OCI-LY1 (cell line): Measurements from ENCODE around the gene ABCG8.

Source experiments
- H2AFZ ChIP-seq: fragments of 200-600 bp; sonication (generic), shearing (Covaris generic); 2 replicates; pipeline ENCODE4 v1.6.0; 2014; ENCODE audit warnings: antibody characterized with exemption, mild to moderate bottlenecking, low read length
- H3F3A ChIP-seq: fragments of 200-600 bp; sonication (generic), shearing (Covaris generic); 2 replicates; pipeline ENCODE4 v1.6.0; 2014; ENCODE audit warnings: mild to moderate bottlenecking, antibody characterized with exemption, low read length, moderate library complexity; ENCODE audit not compliant: insufficient read depth
- H3K27ac ChIP-seq: fragments of 200-600 bp; sonication (generic); 2 replicates; pipeline ENCODE4 v1.5.1; 2014; ENCODE audit warnings: low read length, mixed run types, mild to moderate bottlenecking, low read depth; ENCODE audit not compliant: poor library complexity, severe bottlenecking
- H3K27me3 ChIP-seq: fragments of 200-600 bp; sonication (generic); 2 replicates; pipeline ENCODE4 v1.6.0; 2014; ENCODE audit warnings: antibody characterized with exemption, mild to moderate bottlenecking, low read length, moderate library complexity; ENCODE audit not compliant: insufficient read depth
- H3K36me3 ChIP-seq: fragments of 200-600 bp; sonication (generic); 2 replicates; pipeline ENCODE4 v1.6.1; 2014; ENCODE audit warnings: mild to moderate bottlenecking, antibody characterized with exemption, low read length, moderate library complexity, mixed read lengths; ENCODE audit not compliant: insufficient read depth
- H3K4me1 ChIP-seq: fragments of 200-600 bp; sonication (generic); 2 replicates; pipeline ENCODE4 v1.5.1; 2014; ENCODE audit warnings: mild to moderate bottlenecking, low read length, moderate library complexity; ENCODE audit not compliant: insufficient read depth, severe bottlenecking
- H3K4me2 ChIP-seq: fragments of 200-600 bp; sonication (generic), shearing (Covaris generic); 2 replicates; pipeline ENCODE4 v1.6.1; 2014; ENCODE audit warnings: low read length
- H3K4me3 ChIP-seq: fragments of 200-600 bp; sonication (generic); 2 replicates; pipeline ENCODE4 v1.5.1; 2014; ENCODE audit warnings: low read length, low read depth, mild to moderate bottlenecking, mixed read lengths; ENCODE audit not compliant: poor library complexity, severe bottlenecking
- H3K79me2 ChIP-seq: fragments of 200-600 bp; shearing (Covaris generic); 2 replicates; pipeline ENCODE4 v1.6.1; 2016; ENCODE audit warnings: mixed run types, low read length, mixed read lengths; ENCODE audit not compliant: insufficient read depth
- H3K9ac ChIP-seq: fragments of 200-600 bp; sonication (generic), shearing (Covaris generic); 2 replicates; pipeline ENCODE4 v1.6.1; 2014; ENCODE audit warnings: mild to moderate bottlenecking, low read length, mixed read lengths
- H3K9me2 ChIP-seq: fragments of 200-600 bp; sonication (generic), shearing (Covaris generic); 2 replicates; pipeline ENCODE4 v1.6.1; 2014; ENCODE audit warnings: low read depth, mild to moderate bottlenecking, low read length, mixed read lengths
- H3K9me3 ChIP-seq: fragments of 200-600 bp; shearing (Covaris generic); 2 replicates; pipeline ENCODE4 v1.6.1; 2014; ENCODE audit warnings: low read length, mixed read lengths
- H4K20me1 ChIP-seq: fragments of 200-600 bp; sonication (generic), shearing (Covaris generic); 2 replicates; pipeline ENCODE4 v1.6.0; 2016; ENCODE audit warnings: mild to moderate bottlenecking, low read length; ENCODE audit not compliant: insufficient read depth
- EZH2 ChIP-seq: fragments of 200-600 bp; sonication (generic), shearing (Covaris generic); IDR thresholded peaks from 2 replicates; pipeline ENCODE4 v1.8.0; 2017; ENCODE audit warnings: borderline replicate concordance, mixed run types, mild to moderate bottlenecking, antibody characterized with exemption, low read length, moderate library complexity, mixed read lengths
- TF ChIP-seq, protein P1 (sequence below): fragments of 200-600 bp; sonication (generic), shearing (Covaris generic); IDR thresholded peaks from 2 replicates; pipeline ENCODE4 v1.5.1; 2017; ENCODE audit warnings: mild to moderate bottlenecking, antibody characterized with exemption, low read length, moderate library complexity, mixed read lengths

The ABCG8 gene

DNA sequence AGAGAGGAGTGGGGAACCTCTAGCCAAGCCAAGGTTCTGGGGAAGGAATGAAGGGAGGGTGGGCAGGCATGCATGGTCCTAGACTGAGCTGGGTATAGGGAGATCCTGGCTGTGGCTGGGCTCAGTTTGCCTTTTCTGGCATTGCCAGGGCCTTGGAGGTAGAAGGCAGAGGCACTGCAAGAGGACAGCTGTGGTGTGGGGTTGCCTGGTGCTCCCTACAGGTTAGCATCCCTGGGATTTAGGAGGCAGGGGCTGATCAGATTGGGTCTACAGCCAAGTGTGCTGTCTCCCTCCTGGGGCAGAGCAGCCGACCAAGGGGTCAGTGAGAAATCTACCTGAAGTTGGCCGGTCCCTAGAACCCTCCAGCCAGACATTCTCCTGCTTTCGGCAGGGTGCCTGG lies 15.9 kb downstream of the ABCG8 start:
- H3K9me2 ChIP-seq: no peaks in the 10 kb centered on the region
- no peaks in the 10 kb centered on the region for H3K36me3 ChIP-seq
- H3K9ac ChIP-seq: no peak overlapping the region
- H4K20me1 ChIP-seq: no peaks in the 10 kb centered on the region
- no peak overlapping the region for H3K4me3 ChIP-seq
- H3F3A ChIP-seq: no peaks in the 10 kb centered on the region
- no peak overlapping the region for H3K4me2 ChIP-seq
- H3K27me3 ChIP-seq: 0 out of 2 replicates have a peak, but pooled peaks cover 4% of the 10 kb centered on the region
- H3K79me2 ChIP-seq: no peaks in the 10 kb centered on the region
- no peaks in the 10 kb centered on the region for H3K4me1 ChIP-seq
- H2AFZ ChIP-seq: no peak overlapping the region
- TF ChIP-seq, protein P1, sequence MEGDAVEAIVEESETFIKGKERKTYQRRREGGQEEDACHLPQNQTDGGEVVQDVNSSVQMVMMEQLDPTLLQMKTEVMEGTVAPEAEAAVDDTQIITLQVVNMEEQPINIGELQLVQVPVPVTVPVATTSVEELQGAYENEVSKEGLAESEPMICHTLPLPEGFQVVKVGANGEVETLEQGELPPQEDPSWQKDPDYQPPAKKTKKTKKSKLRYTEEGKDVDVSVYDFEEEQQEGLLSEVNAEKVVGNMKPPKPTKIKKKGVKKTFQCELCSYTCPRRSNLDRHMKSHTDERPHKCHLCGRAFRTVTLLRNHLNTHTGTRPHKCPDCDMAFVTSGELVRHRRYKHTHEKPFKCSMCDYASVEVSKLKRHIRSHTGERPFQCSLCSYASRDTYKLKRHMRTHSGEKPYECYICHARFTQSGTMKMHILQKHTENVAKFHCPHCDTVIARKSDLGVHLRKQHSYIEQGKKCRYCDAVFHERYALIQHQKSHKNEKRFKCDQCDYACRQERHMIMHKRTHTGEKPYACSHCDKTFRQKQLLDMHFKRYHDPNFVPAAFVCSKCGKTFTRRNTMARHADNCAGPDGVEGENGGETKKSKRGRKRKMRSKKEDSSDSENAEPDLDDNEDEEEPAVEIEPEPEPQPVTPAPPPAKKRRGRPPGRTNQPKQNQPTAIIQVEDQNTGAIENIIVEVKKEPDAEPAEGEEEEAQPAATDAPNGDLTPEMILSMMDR: no peak
- TF ChIP-seq EZH2: no peak
- H3K9me3 ChIP-seq: no peaks in the 10 kb centered on the region
- no peak overlapping the region for H3K27ac ChIP-seq

DNA sequence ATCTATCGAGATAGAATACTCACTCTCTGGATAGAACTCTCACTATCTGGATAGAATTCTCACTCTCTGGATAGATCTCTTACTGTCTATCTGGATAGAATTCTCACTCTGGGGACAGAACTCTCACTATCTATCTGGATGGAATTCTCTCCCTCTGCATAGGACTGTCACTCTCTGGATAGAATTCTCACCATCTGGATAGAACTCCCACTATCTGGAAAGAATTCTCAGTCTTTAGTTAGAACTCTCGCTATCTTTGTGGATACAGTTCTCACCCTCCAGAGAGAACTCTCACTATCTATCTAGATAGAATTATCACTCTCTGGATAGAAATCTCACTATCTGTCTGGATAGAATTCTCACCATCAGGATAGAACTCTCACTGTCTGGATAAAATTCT lies 16.5 kb downstream of the ABCG8 start:
- Histone ChIP-seq H3K27ac (no peak overlapping the region), H3K4me3 (no peak overlapping the region), H3K9ac (no peak overlapping the region), H3F3A (no peaks in the 10 kb centered on the region), H3K79me2 (no peaks in the 10 kb centered on the region), H3K36me3 (no peaks in the 10 kb centered on the region), H3K9me3 (no peaks in the 10 kb centered on the region), H3K4me1 (no peaks in the 10 kb centered on the region), H4K20me1 (no peaks in the 10 kb centered on the region), H3K9me2 (no peaks in the 10 kb centered on the region), H2AFZ (no peak overlapping the region), H3K27me3 (0 out of 2 replicates have a peak, but pooled peaks cover 4% of the 10 kb centered on the region), H3K4me2 (no peak overlapping the region)
- TF ChIP-seq, protein P1: no peak
- no peak for TF ChIP-seq EZH2

DNA sequence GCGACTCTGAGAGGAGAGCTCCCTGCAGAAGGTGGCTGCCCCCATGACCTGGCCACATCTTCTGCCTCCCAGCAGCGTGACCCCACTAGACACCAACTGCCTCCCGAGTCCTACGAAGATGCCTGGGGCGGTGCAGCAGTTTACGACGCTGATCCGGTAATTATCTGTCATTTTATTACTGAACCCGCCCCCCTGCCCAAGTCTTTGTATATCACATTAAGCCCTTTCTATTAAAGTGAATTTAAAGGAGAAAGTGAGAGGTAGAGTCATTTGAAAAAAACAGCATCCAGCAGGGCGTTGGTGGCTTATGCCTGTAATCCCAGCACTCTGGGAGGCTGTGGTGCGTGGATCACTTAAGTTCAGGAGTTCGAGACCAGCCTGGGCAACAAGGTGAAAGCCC lies 33.4 kb downstream of the ABCG8 start:
- H3K4me2 ChIP-seq: no peak overlapping the region
- no peaks in the 10 kb centered on the region for H3K9me2 ChIP-seq
- no peak overlapping the region for H3K27ac ChIP-seq
- no peaks in the 10 kb centered on the region for H3K36me3 ChIP-seq
- H3K79me2 ChIP-seq: no peaks in the 10 kb centered on the region
- no peaks in the 10 kb centered on the region for H3K27me3 ChIP-seq
- H3F3A ChIP-seq: no peaks in the 10 kb centered on the region
- no peak overlapping the region for H3K9ac ChIP-seq
- H3K4me3 ChIP-seq: no peak overlapping the region
- TF ChIP-seq, protein P1: no peak
- no peak for TF ChIP-seq EZH2
- no peaks in the 10 kb centered on the region for H4K20me1 ChIP-seq
- no peak overlapping the region for H2AFZ ChIP-seq
- no peaks in the 10 kb centered on the region for H3K9me3 ChIP-seq
- H3K4me1 ChIP-seq: no peaks in the 10 kb centered on the region
